Bronchial epithelial cell (primary cell): ENCODE measurements around the gene ORM2. TPM values are rescaled to one million over a fixed set of nuclear protein-coding genes. Genes with fewer than 3 reads are reported as not detected.
"Not testable (repeated sequence)": the region's sequence is repeated elsewhere in the genome, so short reads cannot be mapped to it uniquely, and the experiment has no call there.

Experiments
- DNase-seq: peaks from one replicate; pipeline ENCODE4 v3.0.0-alpha.2; 2010; ENCODE audit warnings: low read depth
- FAIRE-seq: peaks from 2 replicates; lab custom pipeline; 2011; peaks lifted over from hg19 to GRCh38; lab: Jason Lieb, UNC
- H3K27me3 ChIP-seq: 2 replicates; pipeline ENCODE4 v1.5.1; 2011; ENCODE audit warnings: low read length; ENCODE audit not compliant: control insufficient read depth, insufficient read depth
- H3K36me3 ChIP-seq: 2 replicates; pipeline ENCODE4 v1.5.1; 2011; ENCODE audit warnings: low read length; ENCODE audit not compliant: control insufficient read depth, insufficient read depth
- H3K4me3 ChIP-seq: 2 replicates; pipeline ENCODE4 v1.5.1; 2011; ENCODE audit warnings: mild to moderate bottlenecking, low read depth, low read length, control low read depth
- CTCF ChIP-seq: IDR thresholded peaks from 2 replicates; pipeline ENCODE4 v1.5.1; 2011; ENCODE audit warnings: mild to moderate bottlenecking, moderate library complexity, low read length, control low read depth, inconsistent platforms; ENCODE audit not compliant: insufficient read depth, severe bottlenecking
- total RNA-seq: library from RNA; depleted of rRNA; stranded (reverse); fragments of >200 nt; gene quantifications from 2 replicates; pipeline ENCODE4 v1.2.1, GENCODE V29; 2014

Gene ORM2
- total RNA-seq, result not detected in 2 replicates

DNA sequence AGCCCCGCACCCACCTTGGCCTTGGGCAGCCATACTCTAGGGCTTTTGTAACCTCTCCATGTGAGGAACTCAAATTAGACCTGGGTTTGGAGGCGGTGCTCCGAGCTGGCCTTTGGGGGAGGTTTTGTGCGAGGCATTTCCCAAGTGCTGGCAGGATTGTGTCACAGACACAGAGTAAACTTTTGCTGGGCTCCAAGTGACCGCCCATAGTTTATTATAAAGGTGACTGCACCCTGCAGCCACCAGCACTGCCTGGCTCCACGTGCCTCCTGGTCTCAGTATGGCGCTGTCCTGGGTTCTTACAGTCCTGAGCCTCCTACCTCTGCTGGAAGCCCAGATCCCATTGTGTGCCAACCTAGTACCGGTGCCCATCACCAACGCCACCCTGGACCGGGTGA lies at the start of gene ORM2:
Gene ORM2, plus strand, starts transcription at position 245 of the 398 bp plus-strand sequence. Its CDS starts 36 bp downstream, at position 281.
- not testable (repeated sequence) for H3K27me3 ChIP-seq, DNase-seq, H3K36me3 ChIP-seq, FAIRE-seq, H3K4me3 ChIP-seq

DNA sequence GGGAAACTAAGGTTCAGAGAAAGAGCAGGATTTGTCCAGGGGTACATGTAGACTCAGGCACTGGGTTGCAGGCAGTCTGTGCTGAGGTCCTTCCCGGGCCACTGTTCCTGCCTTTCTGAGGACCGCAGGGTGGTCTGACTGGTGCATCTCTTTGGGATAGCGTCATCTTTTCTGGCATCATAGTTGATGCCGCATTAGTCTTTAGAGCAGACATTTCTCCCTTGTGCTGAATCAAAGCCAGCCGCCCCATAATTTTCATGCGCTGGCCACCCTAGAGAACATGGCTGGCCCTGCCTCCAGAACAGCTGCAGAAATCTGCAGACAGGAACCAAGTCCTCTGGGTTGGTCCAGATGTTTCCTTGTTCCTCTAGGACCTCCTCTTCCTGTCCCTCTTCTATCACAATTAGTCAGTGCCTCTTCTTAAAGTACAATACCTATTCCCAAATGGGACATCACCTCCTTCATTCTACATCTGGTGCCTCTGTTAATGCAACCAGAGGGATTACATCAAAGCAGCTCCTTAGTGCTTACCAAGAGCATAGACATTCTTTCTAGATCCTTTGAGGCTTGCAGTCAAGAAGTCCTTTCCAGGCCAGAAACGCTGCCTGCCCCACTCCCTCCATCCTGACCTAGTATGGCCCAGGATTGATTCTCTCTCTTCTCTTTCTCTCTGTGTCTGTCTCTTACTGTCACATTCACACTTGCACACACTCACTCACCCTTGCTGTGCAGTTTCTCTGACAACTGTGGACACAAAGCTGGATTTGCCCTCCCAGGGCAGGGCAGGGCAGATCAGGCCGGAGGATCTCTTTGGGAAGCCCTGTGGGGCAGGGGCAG lies 48.8 kb upstream of the ORM2 start:
- no peak for DNase-seq

GRCh38 chr9:114281473-114282103 lies 48.1 kb upstream of the ORM2 start:
- Histone ChIP-seq H3K27me3 (no peaks in the 10 kb centered on the region), H3K4me3 (no peak overlapping the region), H3K36me3 (no peaks in the 10 kb centered on the region)
- FAIRE-seq (no peak), DNase-seq (no peak)
- no peak for TF ChIP-seq CTCF

More for the DNA sequence above, 48.8 kb upstream of the ORM2 start:
- no peak for TF ChIP-seq CTCF
- Histone ChIP-seq H3K27me3 (no peaks in the 10 kb centered on the region), H3K36me3 (no peaks in the 10 kb centered on the region), H3K4me3 (no peak overlapping the region)
- FAIRE-seq, result no peak

- no peak for DNase-seq
- no peak for TF ChIP-seq CTCF
- FAIRE-seq, result no peak
- H3K36me3 ChIP-seq, result no peaks in the 10 kb centered on the region
- no peak overlapping the region for H3K4me3 ChIP-seq
- no peaks in the 10 kb centered on the region for H3K27me3 ChIP-seq
These were observed 47.6 kb upstream of the ORM2 start for GRCh38 chr9:114282104-114282485.

- Histone ChIP-seq H3K4me3 (no peak overlapping the region), H3K36me3 (no peaks in the 10 kb centered on the region), H3K27me3 (no peaks in the 10 kb centered on the region)
- TF ChIP-seq CTCF, result no peak
- DNase-seq (no peak), FAIRE-seq (no peak)
These were observed 47.2 kb upstream of the ORM2 start for GRCh38 chr9:114282507-114282906.

- FAIRE-seq, result no peak
- TF ChIP-seq CTCF, result no peak
- H3K36me3 ChIP-seq, result no peaks in the 10 kb centered on the region
- no peaks in the 10 kb centered on the region for H3K27me3 ChIP-seq
- peak; percentile 51 for DNase-seq
- H3K4me3 ChIP-seq, result no peak overlapping the region
These were observed 46.7 kb upstream of the ORM2 start for GRCh38 chr9:114282926-114283325.
